ENCODE measurements around the gene POLG.

DNA sequence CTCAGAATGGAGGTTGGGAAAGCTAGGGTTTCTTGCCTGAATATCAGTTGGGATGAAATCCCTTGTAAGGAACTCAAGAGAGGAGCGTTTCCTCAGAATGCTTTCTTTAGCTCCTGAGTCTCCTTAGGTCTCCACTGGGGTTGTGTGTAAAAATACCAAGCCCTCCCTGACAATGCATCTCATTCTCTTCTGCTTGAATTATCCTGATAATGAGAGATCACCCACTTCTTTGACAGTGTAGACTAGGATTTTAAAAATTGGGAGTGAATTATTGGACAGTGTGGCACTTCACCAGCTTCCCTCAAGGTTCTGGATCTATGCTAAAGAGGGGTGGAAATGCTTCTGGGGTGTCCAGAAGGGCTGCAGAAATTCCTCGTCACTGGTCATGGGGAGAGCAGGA is 41.8 kb upstream of the POLG start:
- TF ChIP-seq CTCF (IDR thresholded peaks at IDR 0.05) (no peak), EZH2phosphoT487 (IDR thresholded peaks at IDR 0.05) (no peak), EZH2 (IDR thresholded peaks at IDR 0.05) (no peak)
